ENCODE data around the gene FRRS1L.

DNA sequence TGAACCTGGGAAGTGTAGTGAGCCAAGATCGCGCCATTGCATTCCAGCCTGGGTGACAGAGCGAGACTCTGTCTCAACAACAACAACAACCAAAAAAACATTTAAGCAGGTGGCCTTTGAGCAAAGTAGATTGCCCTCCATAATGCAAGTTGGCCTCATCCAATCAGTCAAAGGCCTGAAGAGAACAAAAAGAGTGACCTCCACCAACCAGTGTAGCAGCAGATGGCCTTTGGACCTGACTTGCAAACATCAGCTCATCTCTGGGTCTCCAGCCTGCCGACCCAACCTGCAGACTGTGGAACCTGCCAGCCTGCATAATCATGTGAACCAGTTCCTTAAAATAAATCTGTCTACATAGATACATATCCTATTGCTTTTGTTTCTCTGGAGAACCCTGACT, 7.5 kb downstream of the FRRS1L start:
- no peak for TF ChIP-seq POLR2A (IDR thresholded peaks at IDR 0.05)
- TF ChIP-seq CTCF (IDR thresholded peaks at IDR 0.05), result no peak
- no peak for TF ChIP-seq POLR2AphosphoS5 (IDR thresholded peaks at IDR 0.05)
- TF ChIP-seq EP300 (IDR thresholded peaks at IDR 0.05; ENCODE audit: low read depth), result no peak
